Subcutaneous abdominal adipose tissue (tissue), 5 donors: Measurements from ENCODE around the gene ROPN1.

Experiments
- H3K27ac ChIP-seq: one replicate; pipeline ENCODE4 v1.7.0; 2013; ENCODE audit warnings: low read depth, mild to moderate bottlenecking, inconsistent platforms, low read length, moderate library complexity
- H3K27me3 ChIP-seq, 5 donors: one replicate each; pipeline ENCODE4 v1.7.0; 2013; ENCODE audit warnings: low read length in 5 of 5, inconsistent platforms in 1 of 5; ENCODE audit not compliant: control insufficient read depth in 5 of 5, insufficient read depth in 4 of 5
- H3K36me3 ChIP-seq, 5 donors: one replicate each; pipeline ENCODE4 v1.7.0; 2013; ENCODE audit warnings: low read length in 5 of 5; ENCODE audit not compliant: control insufficient read depth in 5 of 5, insufficient read depth in 5 of 5
- H3K4me1 ChIP-seq, 5 donors: one replicate each; pipeline ENCODE4 v1.7.0; 2013; ENCODE audit warnings: low read length in 5 of 5, mild to moderate bottlenecking in 3 of 5, moderate library complexity in 1 of 5; ENCODE audit not compliant: control insufficient read depth in 5 of 5, insufficient read depth in 5 of 5
- H3K4me3 ChIP-seq, 5 donors: one replicate each; pipeline ENCODE4 v1.7.0; 2013; ENCODE audit warnings: low read length in 5 of 5, low read depth in 1 of 5
- H3K9ac ChIP-seq, 5 donors: one replicate each; pipeline ENCODE4 v1.7.0; 2013; ENCODE audit warnings: low read length in 5 of 5, mild to moderate bottlenecking in 4 of 5, moderate library complexity in 3 of 5
- H3K9me3 ChIP-seq, 5 donors: one replicate each; pipeline ENCODE4 v1.7.0; 2013; ENCODE audit warnings: low read length in 5 of 5; ENCODE audit not compliant: control insufficient read depth in 5 of 5
- donor health status: healthy.
- donor health status: healthy.
- donor health status: healthy.
- donor health status: healthy.
- donor health status: healthy.

ROPN1 gene

GRCh38 chr3:123930445-123930844 is 61.5 kb downstream of the ROPN1 start:
- Histone ChIP-seq H3K36me3 (peaks cover 6 to 25% (median 19%) of the 10 kb centered on the region in 5 donors), H3K9me3 (no peaks in the 10 kb centered on the region), H3K27ac (no peak overlapping the region), H3K27me3 (no peaks in the 10 kb centered on the region), H3K4me3 (no peak overlapping the region), H3K9ac (no peak overlapping the region), H3K4me1 (no peaks in the 10 kb centered on the region)

GRCh38 chr3:123929325-123929724 is 62.6 kb downstream of the ROPN1 start:
- Histone ChIP-seq H3K27ac (no peak overlapping the region), H3K27me3 (no peaks in the 10 kb centered on the region), H3K9me3 (no peaks in the 10 kb centered on the region), H3K9ac (no peak overlapping the region), H3K4me3 (no peak overlapping the region), H3K36me3 (peaks cover 6 to 27% (median 20%) of the 10 kb centered on the region in 5 donors), H3K4me1 (no peaks in the 10 kb centered on the region)

GRCh38 chr3:123926396-123926795 is 65.5 kb downstream of the ROPN1 start:
- no peaks in the 10 kb centered on the region for H3K27me3 ChIP-seq
- H3K9me3 ChIP-seq = peaks cover 0 to 11% (median 6%) of the 10 kb centered on the region in 5 donors
- no peak overlapping the region for H3K4me3 ChIP-seq
- peaks cover 6 to 27% (median 12%) of the 10 kb centered on the region in 5 donors for H3K36me3 ChIP-seq
- H3K9ac ChIP-seq = no peak overlapping the region
- H3K4me1 ChIP-seq = no peaks in the 10 kb centered on the region
- no peak overlapping the region for H3K27ac ChIP-seq

- Histone ChIP-seq H3K4me1 (no peaks in the 10 kb centered on the region), H3K27me3 (no peaks in the 10 kb centered on the region), H3K9me3 (peaks cover 5 to 24% (median 18%) of the 10 kb centered on the region in 5 donors), H3K36me3 (peaks cover 0 to 32% (median 19%) of the 10 kb centered on the region in 5 donors), H3K4me3 (no peak overlapping the region), H3K27ac (no peak overlapping the region), H3K9ac (no peak overlapping the region)
Measured at GRCh38 chr3:123920868-123921267, 71.1 kb downstream of the ROPN1 start.

- Histone ChIP-seq H3K27ac (no peak overlapping the region), H3K4me3 (no peak overlapping the region), H3K27me3 (no peaks in the 10 kb centered on the region), H3K9ac (no peak overlapping the region), H3K36me3 (peaks cover 0 to 32% (median 19%) of the 10 kb centered on the region in 5 donors), H3K9me3 (peaks cover 5 to 24% (median 18%) of the 10 kb centered on the region in 5 donors), H3K4me1 (no peaks in the 10 kb centered on the region)
Measured at GRCh38 chr3:123920383-123920782, 71.5 kb downstream of the ROPN1 start.

GRCh38 chr3:123919353-123919752 is 72.6 kb downstream of the ROPN1 start:
- H3K36me3 ChIP-seq = peaks cover 0 to 34% (median 19%) of the 10 kb centered on the region in 5 donors
- no peak overlapping the region for H3K9ac ChIP-seq
- H3K27me3 ChIP-seq = no peaks in the 10 kb centered on the region
- H3K27ac ChIP-seq = no peak overlapping the region
- peaks cover 5 to 24% (median 18%) of the 10 kb centered on the region in 5 donors for H3K9me3 ChIP-seq
- H3K4me3 ChIP-seq = no peak overlapping the region
- no peaks in the 10 kb centered on the region for H3K4me1 ChIP-seq
